GM21381 (cell line): ENCODE measurements around the gene REXO1.
"Not testable (repeated sequence)": the region's sequence is repeated elsewhere in the genome, so short reads cannot be mapped to it uniquely, and the experiment has no call there.

Source experiments
- ATAC-seq: cut with Tn5 transposase; IDR thresholded peaks from one replicate; pipeline ENCODE4 v1.9.1; 2021; ENCODE audit warnings: mild to moderate bottlenecking, moderate library complexity; ENCODE audit not compliant: unreplicated experiment

The REXO1 gene

GRCh38 chr19:1799695-1800342 is 48.5 kb downstream of the REXO1 start:
- ATAC-seq, result no peak

GRCh38 chr19:1797313-1797712 is 51.0 kb downstream of the REXO1 start:
- ATAC-seq, result not testable (repeated sequence)

GRCh38 chr19:1796395-1797142 is 51.7 kb downstream of the REXO1 start:
- ATAC-seq, result no peak

DNA sequence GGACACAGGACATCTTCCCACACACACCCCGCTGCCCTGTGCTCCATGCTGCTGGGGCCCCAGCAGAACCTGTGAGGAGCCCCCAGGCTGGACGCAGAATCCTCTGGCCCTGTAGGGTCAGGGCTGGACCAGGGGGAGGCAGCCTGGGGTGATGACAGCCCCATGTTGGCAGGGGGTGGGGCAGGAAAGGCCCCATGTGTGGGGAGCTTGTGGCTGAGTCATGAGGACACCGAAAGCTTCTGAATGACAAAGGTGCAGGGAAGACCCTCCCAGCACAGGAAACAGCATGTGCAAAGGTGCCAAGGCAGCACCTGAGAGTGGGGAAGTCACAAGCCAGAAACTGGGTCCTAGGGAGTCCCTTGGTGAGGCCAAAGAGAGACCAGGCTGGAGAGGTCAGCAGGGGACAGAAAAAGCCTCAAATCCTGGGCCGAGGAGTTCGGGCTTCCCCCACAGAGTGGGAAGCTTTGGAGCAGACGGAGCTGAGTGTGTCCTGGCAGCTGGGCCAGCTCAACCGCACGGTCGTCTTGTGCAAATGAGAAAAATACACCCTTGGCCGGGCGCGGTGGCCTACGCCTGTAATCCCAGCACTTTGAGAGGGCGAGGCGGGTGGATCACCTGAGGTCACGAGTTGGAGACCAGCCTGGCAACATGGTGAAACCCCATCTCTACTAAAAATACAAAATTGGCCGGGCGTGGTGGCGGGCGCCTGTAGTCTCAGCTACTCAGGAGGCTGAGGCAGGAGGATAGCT is 53.7 kb downstream of the REXO1 start:
- ATAC-seq, result no peak

DNA sequence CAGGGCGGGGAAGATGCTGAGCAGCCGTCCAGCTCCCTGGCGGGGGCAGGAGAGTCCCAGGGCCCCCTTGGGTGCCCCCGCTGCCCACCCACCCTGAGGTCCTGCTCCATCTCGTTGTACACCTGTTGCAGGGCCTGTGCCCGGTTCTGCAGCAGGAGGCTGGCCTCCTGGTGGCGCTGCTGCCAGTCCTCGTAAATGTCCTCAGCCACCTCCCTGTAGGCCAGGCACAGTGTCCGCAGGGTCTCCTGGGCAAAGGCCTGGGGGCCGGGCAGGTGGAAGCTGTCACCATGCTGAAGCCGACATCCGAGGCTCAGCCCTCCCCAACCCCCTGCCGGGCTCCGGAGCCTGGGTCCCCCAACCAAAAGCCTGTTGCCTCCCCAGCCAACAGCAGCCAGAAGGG is 56.4 kb downstream of the REXO1 start:
- no peak for ATAC-seq

DNA sequence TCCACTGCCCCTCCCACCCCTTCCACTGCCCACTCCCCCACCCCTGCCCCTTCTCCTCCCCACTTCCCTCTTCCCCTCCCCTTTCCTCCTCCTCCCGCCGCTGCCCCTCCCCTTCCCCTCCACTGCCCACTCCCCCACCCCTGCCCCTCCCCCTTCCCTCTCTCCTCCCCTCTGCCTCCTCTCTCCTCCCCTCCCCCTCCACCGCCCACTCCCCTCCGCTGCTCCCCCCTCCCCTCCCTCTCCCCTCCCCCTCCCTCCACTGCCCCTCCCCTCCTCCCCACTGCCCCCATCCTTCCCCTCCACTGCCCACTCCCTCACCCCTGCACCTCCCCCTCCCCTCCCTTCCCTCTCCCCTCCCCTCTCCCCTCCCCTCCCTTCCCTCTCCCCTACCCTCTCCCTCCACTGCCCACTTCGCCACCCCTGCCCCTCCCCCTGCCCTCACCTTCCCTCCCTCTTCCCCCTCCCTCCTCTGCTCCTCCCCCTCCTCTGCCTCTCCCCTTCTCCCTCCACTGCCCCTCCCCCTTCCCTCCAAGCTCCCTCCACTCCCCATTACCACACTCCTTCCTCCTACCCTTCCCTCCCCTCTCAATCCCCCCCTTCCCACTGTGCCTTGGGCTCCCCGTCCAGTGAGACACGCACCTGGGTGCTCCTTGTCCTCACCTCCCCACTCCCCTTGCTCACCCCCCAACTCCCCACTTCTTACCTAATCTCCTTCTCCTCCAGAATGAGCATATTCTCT is 58.1 kb downstream of the REXO1 start:
- no peak for ATAC-seq

GRCh38 chr19:1789261-1790041 is 58.8 kb downstream of the REXO1 start:
- no peak for ATAC-seq

DNA sequence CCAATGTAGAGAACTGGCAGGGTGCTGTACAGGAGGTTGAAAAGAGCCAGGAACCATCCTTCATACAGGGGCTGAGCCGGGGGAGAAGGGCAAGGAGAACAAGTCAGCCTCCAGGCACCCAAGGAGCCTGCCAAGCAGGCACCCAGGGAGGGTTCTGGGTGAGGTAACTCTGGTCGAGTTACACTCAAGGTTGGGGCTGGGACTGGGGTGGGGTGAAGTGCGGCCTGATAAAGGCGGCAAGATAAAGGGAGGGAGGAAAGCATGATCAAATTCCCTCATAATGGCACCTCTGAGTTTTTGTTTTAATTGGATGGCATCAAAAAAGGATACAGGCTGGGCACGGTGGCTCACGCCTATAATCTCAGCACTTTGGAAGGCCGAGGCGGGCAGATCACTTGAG is 61.2 kb downstream of the REXO1 start:
- ATAC-seq, result no peak

DNA sequence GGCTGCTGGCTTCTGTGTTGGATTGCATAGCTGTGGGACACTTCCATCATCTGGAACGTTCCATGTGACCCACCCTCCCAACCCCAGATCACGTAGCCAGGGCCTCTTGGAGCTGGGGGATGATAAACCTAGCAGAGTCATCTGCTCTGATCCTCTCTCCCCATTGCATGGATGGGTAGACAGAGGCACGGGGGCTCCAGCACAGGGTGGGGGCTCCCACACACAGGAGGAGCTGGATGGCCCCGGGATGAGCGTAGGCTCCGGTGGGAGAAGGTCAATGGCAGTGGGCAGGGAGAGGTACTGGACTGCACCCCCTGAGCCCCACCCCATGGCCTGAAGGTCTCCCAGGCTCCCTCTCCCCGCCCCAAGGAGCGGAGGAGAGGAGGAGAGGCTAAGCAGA is 61.6 kb downstream of the REXO1 start:
- ATAC-seq, result no peak

- no peak for ATAC-seq
These were observed 63.0 kb downstream of the REXO1 start for GRCh38 chr19:1785310-1785709.

DNA sequence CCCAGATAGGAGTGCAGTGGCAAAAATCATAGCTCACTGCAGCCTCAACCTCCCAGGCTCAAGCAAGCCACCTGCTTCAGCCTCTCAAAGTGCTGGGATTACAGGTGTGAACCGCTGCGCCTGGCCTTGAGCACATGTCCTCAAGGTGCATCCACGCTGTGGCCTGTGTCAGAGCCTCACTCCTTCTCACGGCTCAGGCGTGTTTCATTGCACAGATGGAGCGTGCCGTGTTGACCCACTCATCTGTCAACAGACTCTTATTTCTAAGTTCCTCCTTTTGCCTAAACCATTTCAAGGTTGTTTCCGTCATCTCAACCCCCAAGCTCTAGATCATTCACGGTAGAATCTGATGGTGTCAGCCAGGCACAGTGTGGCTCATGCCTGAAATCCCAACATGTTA is 64.4 kb downstream of the REXO1 start:
- ATAC-seq, result no peak

DNA sequence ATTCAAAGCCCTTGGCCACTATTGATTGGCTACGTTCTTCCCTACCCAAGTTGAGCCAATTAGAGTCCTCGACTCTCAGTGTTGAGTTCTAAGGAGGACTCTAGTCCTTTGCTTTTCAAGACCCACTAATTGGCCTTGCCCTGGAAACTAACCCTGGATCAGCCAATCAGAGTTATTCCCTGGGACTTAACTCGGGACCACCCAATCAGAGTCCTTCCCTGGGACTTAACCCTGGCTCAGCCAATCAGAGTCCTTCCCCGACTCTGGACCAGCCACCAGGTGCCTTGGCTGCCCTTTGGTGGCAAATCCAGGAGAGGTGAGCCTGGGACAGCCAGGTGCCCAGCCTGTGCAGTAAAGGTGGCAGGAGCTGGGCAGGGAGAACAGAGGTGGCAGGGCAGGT is 64.9 kb downstream of the REXO1 start:
- ATAC-seq, result no peak

- no peak for ATAC-seq
These were observed 65.8 kb downstream of the REXO1 start for GRCh38 chr19:1782521-1782920.

GRCh38 chr19:1780272-1780958 is 67.9 kb downstream of the REXO1 start:
- no peak for ATAC-seq

- ATAC-seq, result no peak
These were observed 68.7 kb downstream of the REXO1 start for GRCh38 chr19:1779574-1779973.

DNA sequence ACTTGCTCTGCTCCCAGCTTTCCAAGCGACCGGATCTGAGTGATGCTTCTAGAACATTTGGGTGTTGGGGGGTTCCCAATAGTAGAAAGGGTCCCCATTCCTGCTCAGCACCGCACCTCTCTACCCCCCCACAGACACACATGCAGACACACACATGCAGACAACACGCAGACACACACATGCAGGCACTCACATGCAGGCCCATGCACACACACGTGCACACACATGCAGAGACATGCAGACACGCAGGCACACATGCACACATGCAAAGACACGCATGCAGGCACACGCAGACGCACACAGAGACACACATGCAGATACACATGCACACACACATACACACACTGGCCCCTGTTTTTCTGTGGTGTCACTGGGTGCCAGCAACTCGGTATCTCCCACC is 71.1 kb downstream of the REXO1 start:
- no peak for ATAC-seq

DNA sequence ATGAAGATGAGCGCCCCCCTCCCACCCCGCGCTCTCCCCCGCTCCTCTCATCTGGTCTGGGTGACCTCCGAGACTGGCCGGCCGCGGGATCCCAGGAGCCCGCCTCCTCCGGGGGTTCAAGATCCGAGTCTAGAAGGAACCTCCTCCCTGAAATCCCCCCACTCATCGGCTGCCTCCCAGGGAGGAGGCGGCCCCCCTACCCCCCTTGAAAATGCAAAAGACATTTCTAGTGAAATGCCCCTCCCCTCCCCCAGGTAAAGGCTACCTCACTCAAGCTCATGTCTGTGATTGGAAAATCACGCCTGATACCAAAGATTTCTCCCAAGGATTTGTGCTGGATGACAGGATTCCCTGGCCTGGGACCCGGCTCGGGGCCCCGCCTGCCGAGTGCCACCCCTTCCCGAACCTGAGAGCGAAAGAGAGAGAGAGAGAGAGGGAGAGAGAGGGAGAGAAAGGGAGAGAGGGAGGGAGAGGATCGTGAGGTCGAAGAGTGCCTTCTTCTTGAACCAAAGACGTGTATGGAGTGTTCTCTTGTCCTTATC is 71.6 kb downstream of the REXO1 start:
- ATAC-seq, result no peak

DNA sequence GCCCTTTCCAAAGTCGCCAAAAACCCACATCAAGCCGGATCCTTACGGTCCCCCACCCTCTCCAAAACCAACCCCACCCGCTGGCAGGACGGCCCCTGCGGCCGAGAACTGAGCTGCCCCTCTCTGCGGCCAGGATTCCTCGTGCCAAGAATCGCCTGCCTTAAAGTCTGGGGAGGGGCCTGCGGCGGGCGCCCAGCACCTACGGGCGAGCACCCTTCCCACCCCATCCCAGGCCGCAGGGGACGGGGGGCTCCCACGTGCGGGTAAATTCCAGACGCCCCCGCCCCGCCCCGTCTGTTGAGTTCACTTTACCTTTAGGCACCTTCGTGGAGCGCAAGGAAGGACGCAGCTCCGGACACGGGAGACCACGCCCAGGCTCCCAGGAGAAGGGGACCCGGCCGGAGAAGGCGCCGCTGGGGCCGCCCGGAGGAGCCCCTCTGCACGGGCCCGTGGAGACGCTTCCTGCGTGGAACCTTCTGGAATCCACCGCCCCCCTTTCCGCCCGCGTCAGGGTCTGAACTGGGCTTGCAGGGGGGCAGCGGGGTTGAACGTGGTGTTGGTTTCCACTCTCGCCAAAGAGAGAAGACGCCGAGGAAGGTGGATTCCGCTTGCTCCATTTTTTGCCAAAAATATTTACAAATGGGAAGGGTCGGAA is 72.2 kb downstream of the REXO1 start:
- no peak for ATAC-seq
